Fibroblast of upper back skin (primary cell): ENCODE data around the gene LUC7L3.

Experiments
- DNase-seq: peaks from one replicate; pipeline ENCODE4 v3.0.0-alpha.2; 2013

Gene LUC7L3

GRCh38 chr17:50763716-50764475 is 44.5 kb downstream of the LUC7L3 start:
- DNase-seq = no peak

- DNase-seq = no peak
Measured at GRCh38 chr17:50764734-50765149, 45.3 kb downstream of the LUC7L3 start.

DNA sequence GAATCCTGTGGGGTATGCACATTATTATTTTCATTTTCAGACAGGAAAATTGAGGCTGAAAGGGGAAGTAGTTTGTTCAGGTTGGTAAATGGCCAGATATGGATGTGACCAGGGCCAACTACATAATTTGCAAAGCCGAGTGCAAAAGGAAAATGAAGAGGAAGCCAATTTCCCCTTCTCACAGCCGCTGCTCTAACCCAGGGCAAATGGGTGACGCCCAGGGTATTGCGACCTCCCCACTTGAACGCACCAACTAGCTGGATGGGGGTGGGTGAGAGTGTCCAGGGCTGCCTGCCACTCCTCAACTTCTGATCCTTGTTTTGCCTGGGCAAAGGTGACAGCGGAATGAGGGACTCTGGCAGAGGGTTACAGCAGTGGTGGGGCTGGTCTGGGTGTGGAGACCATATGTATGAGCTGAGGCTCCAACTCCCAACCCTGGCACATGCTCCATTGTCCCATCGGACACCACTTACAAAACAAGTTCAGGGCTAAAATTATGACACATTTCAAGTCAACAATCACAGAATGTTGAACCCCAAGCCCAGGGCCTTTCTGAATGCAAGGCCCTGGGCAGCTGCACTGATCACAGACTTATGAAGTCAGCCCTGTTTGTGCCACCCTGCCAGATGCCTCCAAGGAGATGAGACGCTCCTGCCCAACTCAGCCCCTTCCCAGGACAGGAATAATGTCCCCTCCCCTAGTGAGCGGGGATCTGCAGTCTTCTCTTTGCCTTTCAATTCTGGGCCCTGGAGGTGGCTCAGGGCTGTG is 46.2 kb downstream of the LUC7L3 start:
- no peak for DNase-seq

DNA sequence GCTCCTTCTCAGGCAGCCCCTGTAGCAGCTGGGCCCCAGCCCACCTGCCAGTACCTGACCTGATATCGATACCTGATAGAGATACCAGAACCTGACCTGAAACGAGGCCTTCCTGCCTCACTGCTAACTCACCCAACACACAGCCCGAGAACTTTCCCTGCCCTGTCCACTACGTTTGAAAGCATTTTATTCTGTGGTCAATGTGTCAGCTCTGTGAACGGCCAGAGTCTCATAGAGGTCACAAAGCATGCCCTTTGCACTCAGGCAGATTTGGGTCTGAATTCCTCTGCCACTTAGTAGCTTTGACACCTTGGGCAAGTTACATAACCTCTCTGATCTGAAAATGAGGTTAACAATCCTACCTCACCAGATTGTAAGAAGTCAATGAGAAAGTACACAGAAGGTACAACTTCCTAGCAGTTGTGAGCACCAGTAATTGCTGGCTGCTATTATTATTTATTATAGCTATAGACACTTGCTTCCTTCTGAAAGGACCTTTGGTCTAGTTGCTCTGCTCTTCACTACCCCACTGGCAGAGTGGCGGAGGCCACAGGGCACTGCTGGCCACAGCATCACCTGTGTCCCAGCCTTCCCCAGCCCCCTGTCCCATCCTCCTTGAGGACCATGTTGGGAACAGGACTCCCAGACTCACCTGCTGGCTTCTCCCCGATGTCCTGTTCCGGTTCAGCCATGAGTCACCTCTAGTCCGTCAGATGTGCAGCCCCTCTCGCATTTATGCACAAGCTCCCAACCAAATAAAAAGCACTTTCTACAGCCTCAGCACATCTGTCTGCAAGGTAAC is 47.0 kb downstream of the LUC7L3 start:
- DNase-seq = no peak

DNA sequence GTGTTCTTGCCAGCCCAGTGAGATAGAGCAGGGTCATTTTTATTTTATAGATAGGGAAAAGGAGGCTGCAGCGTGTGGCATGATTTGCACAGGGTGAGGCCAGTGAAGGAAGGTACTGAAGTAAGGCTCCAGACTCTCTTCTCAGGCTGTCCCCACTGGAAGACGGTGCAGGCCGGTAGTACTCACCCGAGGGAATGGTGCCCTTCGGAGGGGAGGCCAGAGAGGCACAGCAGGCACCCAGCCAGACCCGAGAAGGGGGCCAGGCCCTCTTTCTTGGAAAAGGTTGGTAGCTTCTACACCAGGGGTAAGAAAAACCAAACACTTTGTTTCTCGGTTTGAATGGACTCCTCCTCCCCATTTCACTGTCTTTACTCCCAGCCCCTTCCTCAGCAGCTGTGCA is 47.6 kb downstream of the LUC7L3 start:
- DNase-seq = no peak

DNA sequence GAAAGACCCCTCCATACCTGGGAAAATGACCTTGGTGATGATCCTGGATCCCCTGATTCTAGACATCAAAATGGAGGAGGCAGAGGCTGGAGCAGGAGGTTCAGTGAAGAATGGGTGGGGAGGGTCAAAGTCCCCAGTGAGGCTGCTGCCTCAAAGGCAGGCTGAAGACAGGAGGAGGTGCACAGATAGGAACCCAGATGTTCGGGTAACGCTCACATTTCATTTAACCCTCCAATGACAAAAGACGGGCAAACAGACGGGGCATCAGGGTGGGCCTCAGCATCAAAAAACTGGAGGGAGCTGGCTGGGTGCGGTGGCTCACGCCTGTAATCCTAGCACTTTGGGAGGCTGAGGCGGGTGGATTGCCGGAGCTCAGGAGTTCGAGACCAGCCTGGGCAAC is 48.0 kb downstream of the LUC7L3 start, which contains the start of gene ANKRD40CL:
TSS of gene ANKRD40CL (minus strand) at position 73 of the 400 bp plus-strand sequence. CDS start 605 bp downstream, outside the sequence.
- DNase-seq = no peak

- no peak for DNase-seq
Measured at GRCh38 chr17:50768346-50768761, 49.0 kb downstream of the LUC7L3 start.

GRCh38 chr17:50769884-50770283 is 50.5 kb downstream of the LUC7L3 start:
- DNase-seq = no peak

DNA sequence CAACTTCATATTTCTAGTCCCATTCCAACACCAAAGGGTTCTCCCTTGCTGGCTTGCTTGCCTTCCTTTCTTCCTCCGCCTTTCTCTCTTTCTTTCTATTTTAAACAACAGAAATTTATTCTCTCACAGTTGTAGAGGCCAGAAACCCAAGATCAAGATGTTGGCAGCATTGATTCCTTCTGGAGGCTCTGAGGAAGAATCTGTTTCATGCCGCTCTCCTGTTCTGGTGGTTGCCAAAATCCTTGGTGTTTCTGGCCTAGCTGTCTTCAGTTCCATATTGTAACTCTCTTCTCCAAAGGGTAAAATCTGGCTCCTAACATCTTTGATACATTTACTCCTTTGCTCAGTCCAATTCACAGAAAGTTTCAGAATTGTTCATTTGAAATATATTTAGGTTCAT is 50.9 kb downstream of the LUC7L3 start:
- DNase-seq = no peak

GRCh38 chr17:50771991-50772785 is 52.8 kb downstream of the LUC7L3 start:
- no peak for DNase-seq

DNA sequence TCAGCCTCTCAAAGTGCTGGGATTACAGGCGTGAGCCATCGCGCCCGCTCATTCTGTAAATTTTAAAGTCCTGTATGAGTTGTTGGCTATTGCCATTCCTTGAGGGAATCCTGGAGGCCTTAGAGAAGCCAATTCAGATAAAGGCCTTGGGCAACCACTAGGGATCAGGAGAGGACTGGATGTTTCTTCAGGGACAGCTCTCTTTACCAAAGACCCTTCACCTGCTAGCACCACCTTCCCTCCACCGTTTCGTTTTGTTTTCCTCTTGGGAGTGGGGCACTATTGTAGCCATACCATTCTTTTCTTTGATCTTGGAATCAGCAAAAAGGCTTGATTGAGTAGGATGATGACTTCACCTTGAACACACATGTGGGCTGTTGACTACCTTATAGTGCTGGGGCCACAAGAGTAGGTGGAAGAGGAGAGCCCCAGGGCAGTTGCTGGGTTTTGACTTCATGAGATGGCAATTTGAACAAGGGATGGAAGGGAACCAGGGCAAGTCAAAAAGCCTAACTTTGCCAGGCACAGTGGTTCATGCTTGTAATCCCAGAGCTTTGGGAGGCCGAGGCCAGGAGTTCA is 54.9 kb downstream of the LUC7L3 start:
- no peak for DNase-seq

DNA sequence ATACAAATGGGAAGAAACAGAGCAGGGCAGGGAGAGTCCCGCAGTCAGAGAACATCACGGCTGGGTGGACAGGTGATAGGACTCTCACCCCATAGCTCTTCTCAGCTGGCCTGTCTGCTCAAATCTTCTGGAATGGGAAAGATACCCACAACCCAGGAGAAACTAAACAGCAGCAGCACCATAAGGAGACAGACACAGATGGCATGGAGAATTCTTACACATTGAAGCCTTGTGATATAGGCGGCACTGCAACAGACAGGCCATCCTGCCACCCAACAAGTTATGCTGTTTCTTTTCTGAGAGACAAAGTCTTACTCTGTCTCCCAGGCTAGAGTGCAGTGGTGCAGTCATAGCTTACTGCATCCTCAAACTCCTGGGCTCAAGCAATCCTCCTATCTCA is 56.5 kb downstream of the LUC7L3 start:
- DNase-seq = no peak

GRCh38 chr17:50778471-50778870 is 59.1 kb downstream of the LUC7L3 start:
- DNase-seq = no peak

GRCh38 chr17:50778988-50779387 is 59.6 kb downstream of the LUC7L3 start:
- no peak for DNase-seq

DNA sequence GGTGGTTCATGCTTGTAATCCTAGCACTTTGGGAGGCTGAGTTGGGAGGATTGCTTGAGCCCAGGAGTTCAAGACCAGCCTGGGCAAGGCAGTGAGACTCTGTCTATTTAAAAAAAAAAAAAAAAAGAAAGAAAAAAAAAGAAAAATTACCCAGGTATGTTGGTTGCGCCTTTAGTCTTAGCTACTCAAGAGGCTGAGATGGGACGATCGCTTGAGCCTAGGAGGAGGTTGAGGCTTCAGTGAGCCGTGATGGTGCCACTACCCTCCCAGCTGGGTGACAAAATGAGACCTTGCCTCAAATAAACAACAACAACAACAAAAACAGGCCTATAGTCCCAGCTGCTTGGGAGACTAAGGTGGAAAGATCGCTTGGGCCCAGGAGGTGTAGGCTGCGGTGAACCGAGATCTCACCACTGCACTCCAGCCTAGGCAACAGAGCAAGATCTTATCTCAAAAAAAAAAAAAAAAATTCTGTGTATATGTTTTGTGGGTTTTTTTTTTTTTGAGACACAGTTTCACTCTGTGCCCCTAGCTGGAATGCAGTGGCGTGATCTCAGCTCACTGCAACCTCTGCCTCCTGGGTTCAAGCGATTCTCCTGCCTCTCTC is 60.4 kb downstream of the LUC7L3 start:
- DNase-seq = no peak

- DNase-seq = no peak
Measured at GRCh38 chr17:50781167-50781566, 61.8 kb downstream of the LUC7L3 start.

GRCh38 chr17:50783193-50783660 is 63.8 kb downstream of the LUC7L3 start:
- peak; percentile 78 for DNase-seq

DNA sequence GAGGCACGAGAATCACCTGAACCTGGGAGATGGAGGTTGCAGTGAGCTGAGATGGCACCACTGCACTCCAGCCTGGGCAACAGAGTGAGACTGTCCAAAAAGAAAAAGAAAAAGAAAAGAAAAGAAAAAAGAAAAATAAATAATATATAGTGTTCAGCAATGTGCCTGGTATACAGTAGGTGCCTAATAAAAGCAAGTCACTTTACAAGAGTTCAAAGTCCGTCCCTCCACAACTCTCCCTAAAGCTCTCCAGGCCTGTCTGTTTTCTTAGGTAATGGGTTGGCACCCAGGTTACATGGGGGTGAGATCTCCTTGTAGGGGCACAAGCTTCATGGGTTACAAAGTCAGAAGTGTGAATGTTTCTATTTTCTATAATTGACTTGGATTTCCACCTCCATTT is 64.5 kb downstream of the LUC7L3 start:
- DNase-seq = no peak

DNA sequence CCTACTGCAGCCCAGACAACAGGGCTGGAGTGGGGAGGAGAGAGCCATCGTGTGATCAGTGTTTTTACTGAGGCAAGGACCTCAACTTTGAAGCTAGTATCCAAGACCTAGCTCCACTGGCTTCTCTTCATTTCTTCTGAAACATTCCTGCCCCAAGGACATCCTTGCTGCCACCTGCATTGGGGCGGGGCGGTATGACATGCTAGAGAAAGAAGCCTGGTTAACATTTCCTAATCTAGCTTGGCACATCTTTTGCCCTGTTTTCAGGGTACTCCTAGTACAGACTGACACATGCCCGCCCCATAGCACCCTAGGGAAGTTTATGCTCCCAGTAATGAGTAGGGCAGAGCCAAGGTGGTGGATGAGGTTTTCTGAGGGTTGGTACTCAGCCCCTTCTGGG is 65.7 kb downstream of the LUC7L3 start:
- DNase-seq = no peak

DNA sequence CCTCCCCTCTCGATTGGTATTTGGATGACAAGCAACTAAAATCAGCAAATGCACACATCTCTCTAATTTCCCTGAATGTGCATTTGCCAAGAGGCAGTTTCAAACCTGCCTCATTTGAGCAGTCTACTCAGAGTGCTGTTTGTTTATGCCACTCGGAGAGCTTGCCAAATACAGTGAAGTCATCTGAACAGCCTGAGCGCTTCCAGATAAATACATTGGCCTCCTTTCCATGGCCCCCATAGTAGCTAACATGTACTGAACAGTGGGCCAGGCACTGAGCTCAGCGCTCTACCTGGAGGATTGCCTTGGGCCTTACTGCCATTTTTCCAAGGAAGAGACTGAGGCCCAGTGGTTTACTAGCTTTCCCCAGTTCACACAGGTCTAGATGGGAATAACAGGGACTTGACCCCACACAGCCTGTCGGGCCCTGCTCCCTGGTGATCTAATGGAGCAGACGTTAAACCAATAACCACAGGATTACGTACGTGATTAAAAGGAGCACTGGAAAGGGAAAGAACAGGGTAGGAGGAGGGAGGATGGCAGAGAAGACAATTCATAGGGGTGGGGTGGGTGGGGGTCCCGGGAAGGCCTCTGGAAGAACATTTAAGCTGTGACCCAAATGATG is 66.7 kb downstream of the LUC7L3 start:
- DNase-seq = peak; percentile 16

GRCh38 chr17:50787106-50787505 is 67.7 kb downstream of the LUC7L3 start:
- DNase-seq = no peak
